ENCODE results near the gene CPNE2.

GRCh38 chr16:57113664-57114063 lies 21.3 kb downstream of the CPNE2 start:
- TF ChIP-seq CTCF (conservative IDR thresholded peaks at IDR 0.05), result no peak
- no peak for TF ChIP-seq EZH2 (IDR thresholded peaks at IDR 0.05; ENCODE audit: low read depth)
